ENCODE results near the gene CIRBP.

DNA sequence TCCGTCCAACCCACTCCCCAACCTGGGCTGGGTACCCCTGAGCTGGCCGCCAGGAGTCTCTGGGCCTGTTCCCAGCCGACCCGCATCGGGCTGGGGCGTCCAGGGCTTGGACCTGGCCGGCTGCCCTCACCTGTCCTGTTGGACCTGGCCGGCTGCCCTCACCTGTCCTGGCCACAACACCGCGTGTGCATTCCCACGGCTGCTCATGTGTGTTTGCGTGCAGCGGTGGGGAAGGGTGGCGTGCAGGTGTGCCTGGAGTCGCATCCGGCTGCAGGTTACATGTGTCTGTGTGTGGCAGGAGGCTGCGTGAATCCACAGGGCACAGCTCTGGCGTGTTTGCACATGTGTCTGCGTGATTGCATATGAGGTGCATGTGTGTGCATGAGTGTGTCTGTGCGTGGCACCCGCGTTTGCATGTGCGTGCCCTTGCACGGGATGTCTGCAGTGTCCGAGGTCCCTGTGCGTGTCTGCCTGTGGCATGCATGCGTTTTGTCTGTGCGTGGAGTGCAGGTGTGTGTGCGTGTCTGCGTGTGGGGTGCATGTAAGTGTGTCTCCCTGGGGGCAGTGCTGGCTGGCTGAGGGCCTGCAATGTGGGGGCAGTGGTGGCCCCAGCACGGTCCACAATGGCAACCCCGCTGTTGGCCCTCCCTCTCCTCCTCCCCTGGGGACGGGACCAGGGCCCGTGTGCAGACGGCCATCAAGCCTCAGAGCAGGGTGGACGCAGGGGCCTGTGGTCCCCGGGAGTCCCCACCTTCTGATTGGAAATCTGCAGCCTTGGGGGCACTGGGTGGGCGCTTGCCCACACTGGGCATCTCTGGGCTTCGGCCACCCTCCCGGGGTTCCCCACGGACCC is 19.9 kb downstream of the CIRBP start:
- TF ChIP-seq, protein P1, sequence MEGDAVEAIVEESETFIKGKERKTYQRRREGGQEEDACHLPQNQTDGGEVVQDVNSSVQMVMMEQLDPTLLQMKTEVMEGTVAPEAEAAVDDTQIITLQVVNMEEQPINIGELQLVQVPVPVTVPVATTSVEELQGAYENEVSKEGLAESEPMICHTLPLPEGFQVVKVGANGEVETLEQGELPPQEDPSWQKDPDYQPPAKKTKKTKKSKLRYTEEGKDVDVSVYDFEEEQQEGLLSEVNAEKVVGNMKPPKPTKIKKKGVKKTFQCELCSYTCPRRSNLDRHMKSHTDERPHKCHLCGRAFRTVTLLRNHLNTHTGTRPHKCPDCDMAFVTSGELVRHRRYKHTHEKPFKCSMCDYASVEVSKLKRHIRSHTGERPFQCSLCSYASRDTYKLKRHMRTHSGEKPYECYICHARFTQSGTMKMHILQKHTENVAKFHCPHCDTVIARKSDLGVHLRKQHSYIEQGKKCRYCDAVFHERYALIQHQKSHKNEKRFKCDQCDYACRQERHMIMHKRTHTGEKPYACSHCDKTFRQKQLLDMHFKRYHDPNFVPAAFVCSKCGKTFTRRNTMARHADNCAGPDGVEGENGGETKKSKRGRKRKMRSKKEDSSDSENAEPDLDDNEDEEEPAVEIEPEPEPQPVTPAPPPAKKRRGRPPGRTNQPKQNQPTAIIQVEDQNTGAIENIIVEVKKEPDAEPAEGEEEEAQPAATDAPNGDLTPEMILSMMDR (IDR thresholded peaks at IDR 0.05), result no peak
- TF ChIP-seq POLR2A (IDR thresholded peaks at IDR 0.05), result no peak

Measured in Peyer's patch (tissue), 4 donors.